SKM-1 treated with dmso at 0.1 percent for 144 hours (cell line): ENCODE measurements around the gene SPRED2.

ENCODE experiments used
- DNase-seq: peaks from one replicate; lab custom pipeline; 2025; ENCODE audit not compliant: unreplicated experiment; lab: John Stamatoyannopoulos, UW

Gene SPRED2

GRCh38 chr2:65388596-65389390, 43.6 kb downstream of the SPRED2 start:
- DNase-seq = no peak

- no peak for DNase-seq
Measured at GRCh38 chr2:65388051-65388531, 44.3 kb downstream of the SPRED2 start.

GRCh38 chr2:65386989-65387388, 45.4 kb downstream of the SPRED2 start:
- DNase-seq = no peak

- DNase-seq = no peak
Measured at GRCh38 chr2:65386344-65386743, 46.1 kb downstream of the SPRED2 start.

- DNase-seq = no peak
Measured at GRCh38 chr2:65383541-65384488, 48.6 kb downstream of the SPRED2 start.

GRCh38 chr2:65382776-65383357, 49.5 kb downstream of the SPRED2 start:
- no peak for DNase-seq

GRCh38 chr2:65382323-65382722, 50.1 kb downstream of the SPRED2 start:
- DNase-seq = no peak

GRCh38 chr2:65381607-65382051, 50.8 kb downstream of the SPRED2 start:
- no peak for DNase-seq

GRCh38 chr2:65380255-65380654, 52.1 kb downstream of the SPRED2 start:
- no peak for DNase-seq

- DNase-seq = no peak
Measured at GRCh38 chr2:65379721-65380171, 52.7 kb downstream of the SPRED2 start.

GRCh38 chr2:65379223-65379622, 53.2 kb downstream of the SPRED2 start:
- DNase-seq = no peak

GRCh38 chr2:65378290-65378689, 54.1 kb downstream of the SPRED2 start:
- no peak for DNase-seq

GRCh38 chr2:65377556-65378192, 54.7 kb downstream of the SPRED2 start:
- peak; percentile 81 for DNase-seq

GRCh38 chr2:65375723-65376122, 56.7 kb downstream of the SPRED2 start:
- DNase-seq = no peak

GRCh38 chr2:65374999-65375398, 57.4 kb downstream of the SPRED2 start:
- DNase-seq = no peak

- DNase-seq = no peak
Measured at GRCh38 chr2:65374575-65374974, 57.8 kb downstream of the SPRED2 start.

- no peak for DNase-seq
Measured at GRCh38 chr2:65373365-65373918, 59.0 kb downstream of the SPRED2 start.

GRCh38 chr2:65372619-65373018, 59.8 kb downstream of the SPRED2 start:
- DNase-seq = no peak

- no peak for DNase-seq
Measured at GRCh38 chr2:65371074-65371434, 61.3 kb downstream of the SPRED2 start.

GRCh38 chr2:65370387-65371073, 61.9 kb downstream of the SPRED2 start:
- no peak for DNase-seq
